Endothelial cell of umbilical vein (primary cell): ENCODE data around the gene CHRNA3. TPM values are rescaled to one million over a fixed set of nuclear protein-coding genes. Genes with fewer than 3 reads are reported as not detected.

Experiments used
- BruUV-seq: library from RNA; stranded (reverse); fragments of 400-500 nt; replicated peaks from 2 replicates; lab custom pipeline; 2021; lab: Mats Ljungman, UMichigan
- CTCF ChIA-PET: fragments of 300-600, 350-600 bp; sonication (Branson Sonifier 250); formaldehyde crosslinking; loops from one replicate; lab custom pipeline; 2021; ENCODE audit warnings: antibody characterized with exemption, inconsistent platforms; lab: Charles Lee
- POLR2A ChIA-PET: fragments of 300-600, 350-600 bp; sonication (Branson Sonifier 250); formaldehyde crosslinking; loops from one replicate; lab custom pipeline; 2021; ENCODE audit warnings: antibody characterized with exemption, inconsistent platforms; lab: Charles Lee
- DNase-seq: peaks from one replicate; pipeline ENCODE4 v3.0.0-alpha.2; 2011; ENCODE audit warnings: low read depth, low spot score
- FAIRE-seq: peaks from 2 replicates; lab custom pipeline; 2011; peaks lifted over from hg19 to GRCh38; lab: Jason Lieb, UNC
- H2AFZ ChIP-seq: 2 replicates; pipeline ENCODE4 v1.6.0; 2012; ENCODE audit warnings: low read depth, low read length, control low read depth, inconsistent platforms
- H3K27ac ChIP-seq: 2 replicates; pipeline ENCODE4 v1.5.1; 2011; ENCODE audit warnings: low read depth, mild to moderate bottlenecking, control low read depth, low read length, moderate library complexity; ENCODE audit not compliant: insufficient read depth
- H3K27me3 ChIP-seq, 2 experiments: 2 replicates each; pipeline versions ENCODE4 v1.6.0 to v1.6.1; 2011; ENCODE audit warnings: low read length in 2 of 2, mixed read lengths in 1 of 2; ENCODE audit not compliant: control insufficient read depth in 2 of 2, insufficient read depth in 2 of 2
- H3K36me3 ChIP-seq, 2 experiments: 2 replicates in 1 of 2; 3 replicates in 1 of 2; pipeline ENCODE4 v1.5.1; 2011; ENCODE audit warnings: low read length in 2 of 2, mild to moderate bottlenecking in 1 of 2, moderate library complexity in 1 of 2; ENCODE audit not compliant: control insufficient read depth in 2 of 2, insufficient read depth in 2 of 2; ENCODE audit errors: extremely low read depth in 1 of 2
- H3K4me1 ChIP-seq: 3 replicates; pipeline ENCODE4 v1.5.1; 2011; ENCODE audit warnings: mild to moderate bottlenecking, low read length; ENCODE audit not compliant: control insufficient read depth, insufficient read depth; ENCODE audit errors: extremely low read depth
- H3K4me2 ChIP-seq: 2 replicates; pipeline ENCODE4 v1.6.1; 2011; ENCODE audit warnings: low read length, control low read depth, mixed read lengths; ENCODE audit not compliant: insufficient read depth
- H3K4me3 ChIP-seq, 3 experiments: fragments of 200-600 bp in 1 of 3; sonication (generic), shearing (Covaris generic) in 1 of 3; replicated peaks in 1 of 3; 2 replicates each; pipeline ENCODE4 v1.5.1; 2011 to 2016; ENCODE audit warnings: control low read depth in 3 of 3, low read length in 3 of 3, mild to moderate bottlenecking in 2 of 3, inconsistent platforms in 1 of 3, low read depth in 1 of 3, moderate library complexity in 1 of 3; ENCODE audit not compliant: insufficient read depth in 1 of 3
- H3K79me2 ChIP-seq: 2 replicates; pipeline ENCODE4 v1.6.0; 2012; ENCODE audit warnings: low read length, inconsistent platforms; ENCODE audit not compliant: control insufficient read depth, insufficient read depth
- H3K9ac ChIP-seq: replicated peaks from 2 replicates; pipeline ENCODE3; 2011; ENCODE audit warnings: low read length, control low read depth; ENCODE audit not compliant: insufficient read depth; ENCODE audit errors: extremely low read depth
- H3K9me1 ChIP-seq: replicated peaks from 3 replicates; pipeline ENCODE4 v1.6.0; 2011; ENCODE audit warnings: mild to moderate bottlenecking, low read length; ENCODE audit not compliant: control insufficient read depth, insufficient read depth; ENCODE audit errors: extremely low read depth
- H3K9me3 ChIP-seq: replicated peaks from 2 replicates; pipeline ENCODE4 v1.5.1; 2012; ENCODE audit warnings: low read length, inconsistent platforms; ENCODE audit not compliant: control insufficient read depth, insufficient read depth
- H4K20me1 ChIP-seq: replicated peaks from 2 replicates; pipeline ENCODE3; 2011; ENCODE audit warnings: mild to moderate bottlenecking, low read length; ENCODE audit not compliant: control insufficient read depth, insufficient read depth; ENCODE audit errors: extremely low read depth
- EZH2 ChIP-seq: IDR thresholded peaks from 2 replicates; pipeline ENCODE4 v1.6.1; 2012; ENCODE audit warnings: borderline replicate concordance, low read depth, mild to moderate bottlenecking, moderate library complexity, low read length, inconsistent platforms; ENCODE audit not compliant: severe bottlenecking
- FOS ChIP-seq: IDR thresholded peaks from 2 replicates; pipeline ENCODE4 v1.6.1; 2011; ENCODE audit warnings: mild to moderate bottlenecking, low read length, moderate library complexity, borderline replicate concordance; ENCODE audit not compliant: insufficient read depth
- GATA2 ChIP-seq: IDR thresholded peaks from 2 replicates; pipeline ENCODE4 v1.7.0; 2011; ENCODE audit warnings: low read depth, mild to moderate bottlenecking, moderate library complexity, mixed read lengths, low read length; ENCODE audit not compliant: insufficient read length, insufficient read depth
- JUN ChIP-seq: IDR thresholded peaks from 2 replicates; pipeline ENCODE4 v1.6.1; 2011; ENCODE audit warnings: borderline replicate concordance, low read depth; ENCODE audit not compliant: insufficient read length, insufficient read depth
- MYC ChIP-seq: IDR thresholded peaks from one replicate; pipeline ENCODE4 v1.6.1; 2011; ENCODE audit warnings: mild to moderate bottlenecking, low read depth, low read length
- POLR2A ChIP-seq: IDR thresholded peaks from 2 replicates; pipeline ENCODE4 v1.6.1; 2012; ENCODE audit warnings: low read depth, mild to moderate bottlenecking, control low read depth, low read length
- POLR2AphosphoS5 ChIP-seq: IDR thresholded peaks from 2 replicates; pipeline ENCODE4 v1.6.1; 2012; ENCODE audit warnings: low read depth, mild to moderate bottlenecking, control low read depth, low read length, moderate library complexity; ENCODE audit not compliant: insufficient read depth
- dilution Hi-C: fragments of 300-500 bp; cut with MboI; formaldehyde crosslinking; loops from one replicate; pipeline ENCODE4 v1.15.0; 2019; ENCODE audit warnings: low sequenced_read_pairs; ENCODE audit not compliant: extremely low pct_ligation_motif_present
- intact Hi-C: fragments of 100-400 bp; cut with micrococcal nuclease; formaldehyde crosslinking; loops from one replicate; pipeline ENCODE4 v1.10.0; 2022
- polyA plus RNA-seq, 4 experiments: library from polyadenylated mRNA; depleted of rRNA in 3 of 4; stranded (reverse) in 3 of 4; unstranded in 1 of 4; fragments of >200 nt; gene quantifications; 2 replicates each; pipeline versions ENCODE4 v1.2.1 to v1.2.3, GENCODE V29; 2011 to 2012; ENCODE audit warnings: missing spikeins in 1 of 4
- total RNA-seq: library from RNA; stranded (reverse); gene quantifications from 2 replicates; pipeline ENCODE4 v1.2.3, GENCODE V29; 2021
- TF ChIP-seq, protein P1 (sequence below), 2 donors: IDR thresholded peaks; 1 replicate in 1 of 2; 2 replicates in 1 of 2; pipeline ENCODE4 v1.5.1; 2011; ENCODE audit warnings: low read length in 2 of 2, mild to moderate bottlenecking in 2 of 2, moderate library complexity in 2 of 2, control low read depth in 1 of 2, inconsistent platforms in 1 of 2, low read depth in 1 of 2; ENCODE audit not compliant: insufficient read depth in 1 of 2; ENCODE audit errors: extremely low read depth in 1 of 2
- TF ChIP-seq, protein P2 (sequence below): IDR thresholded peaks from 2 replicates; pipeline ENCODE4 v1.6.1; 2011; ENCODE audit not compliant: insufficient read depth, insufficient read length

The CHRNA3 gene
- total and polyA plus RNA-seq, 2 donors (not counting 3 experiments of a cell fraction or from before 2014, with no cell fraction given), result not detected

DNA sequence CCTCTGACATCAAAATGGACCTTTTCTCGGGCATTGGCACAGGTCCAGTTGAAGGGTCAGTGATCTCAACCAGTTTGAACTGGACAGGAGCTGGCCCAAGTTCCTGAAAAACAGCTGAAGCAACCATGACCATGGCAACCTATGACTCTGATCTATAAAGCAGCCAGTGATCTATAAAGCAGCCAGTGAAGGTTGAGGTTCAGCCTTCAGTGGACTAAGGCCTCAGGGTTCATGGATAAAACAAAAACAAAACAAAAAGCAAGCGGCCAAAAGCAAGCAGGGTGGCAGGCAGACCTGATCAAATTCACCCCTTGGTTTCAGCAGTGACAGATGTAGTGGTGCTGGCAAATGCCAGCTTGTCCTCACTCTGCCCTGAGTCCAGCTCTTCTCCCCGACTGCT is 30.2 kb upstream of the CHRNA3 start:
- POLR2A ChIA-PET, result no interaction called here
- Histone ChIP-seq H4K20me1 (no peaks in the 10 kb centered on the region), H3K9ac (no peak overlapping the region), H3K36me3 (no peaks in the 10 kb centered on the region), H3K79me2 (no peaks in the 10 kb centered on the region), H3K27ac (no peak overlapping the region), H3K9me1 (no peaks in the 10 kb centered on the region), H2AFZ (no peak overlapping the region), H3K4me1 (no peaks in the 10 kb centered on the region), H3K4me3 (no peak overlapping the region), H3K4me2 (no peak overlapping the region), H3K9me3 (no peaks in the 10 kb centered on the region), H3K27me3 (peaks cover 0 to 2% of the 10 kb centered on the region in 2 experiments)
- no TSS peak for BruUV-seq
- dilution Hi-C loops, result no loop called here
- FAIRE-seq (no peak), DNase-seq (no peak)
- no peak for TF ChIP-seq FOS
- TF ChIP-seq POLR2A, result no peak
- TF ChIP-seq MYC, result no peak
- TF ChIP-seq, protein P1, sequence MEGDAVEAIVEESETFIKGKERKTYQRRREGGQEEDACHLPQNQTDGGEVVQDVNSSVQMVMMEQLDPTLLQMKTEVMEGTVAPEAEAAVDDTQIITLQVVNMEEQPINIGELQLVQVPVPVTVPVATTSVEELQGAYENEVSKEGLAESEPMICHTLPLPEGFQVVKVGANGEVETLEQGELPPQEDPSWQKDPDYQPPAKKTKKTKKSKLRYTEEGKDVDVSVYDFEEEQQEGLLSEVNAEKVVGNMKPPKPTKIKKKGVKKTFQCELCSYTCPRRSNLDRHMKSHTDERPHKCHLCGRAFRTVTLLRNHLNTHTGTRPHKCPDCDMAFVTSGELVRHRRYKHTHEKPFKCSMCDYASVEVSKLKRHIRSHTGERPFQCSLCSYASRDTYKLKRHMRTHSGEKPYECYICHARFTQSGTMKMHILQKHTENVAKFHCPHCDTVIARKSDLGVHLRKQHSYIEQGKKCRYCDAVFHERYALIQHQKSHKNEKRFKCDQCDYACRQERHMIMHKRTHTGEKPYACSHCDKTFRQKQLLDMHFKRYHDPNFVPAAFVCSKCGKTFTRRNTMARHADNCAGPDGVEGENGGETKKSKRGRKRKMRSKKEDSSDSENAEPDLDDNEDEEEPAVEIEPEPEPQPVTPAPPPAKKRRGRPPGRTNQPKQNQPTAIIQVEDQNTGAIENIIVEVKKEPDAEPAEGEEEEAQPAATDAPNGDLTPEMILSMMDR (IDR thresholded peaks at IDR 0.05; ENCODE audit: extremely low read depth in 1 of 2, insufficient read depth in 1 of 2, low read depth in 1 of 2, low read length in 2 of 2), result no peak
- TF ChIP-seq, protein P2, sequence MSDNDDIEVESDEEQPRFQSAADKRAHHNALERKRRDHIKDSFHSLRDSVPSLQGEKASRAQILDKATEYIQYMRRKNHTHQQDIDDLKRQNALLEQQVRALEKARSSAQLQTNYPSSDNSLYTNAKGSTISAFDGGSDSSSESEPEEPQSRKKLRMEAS, result no peak
- no peak for TF ChIP-seq POLR2AphosphoS5
- no peak for TF ChIP-seq GATA2
- no peak for TF ChIP-seq JUN
- TF ChIP-seq EZH2, result no peak
- CTCF ChIA-PET, result interaction anchor here (1.7 kb wide), 1 partner anchor 13 kb away, joined by 4 read pairs; no protein-coding TSS in a partner anchor
- intact Hi-C loops, result no loop called here
